ENCODE data around the gene MLN.

MLN gene

DNA sequence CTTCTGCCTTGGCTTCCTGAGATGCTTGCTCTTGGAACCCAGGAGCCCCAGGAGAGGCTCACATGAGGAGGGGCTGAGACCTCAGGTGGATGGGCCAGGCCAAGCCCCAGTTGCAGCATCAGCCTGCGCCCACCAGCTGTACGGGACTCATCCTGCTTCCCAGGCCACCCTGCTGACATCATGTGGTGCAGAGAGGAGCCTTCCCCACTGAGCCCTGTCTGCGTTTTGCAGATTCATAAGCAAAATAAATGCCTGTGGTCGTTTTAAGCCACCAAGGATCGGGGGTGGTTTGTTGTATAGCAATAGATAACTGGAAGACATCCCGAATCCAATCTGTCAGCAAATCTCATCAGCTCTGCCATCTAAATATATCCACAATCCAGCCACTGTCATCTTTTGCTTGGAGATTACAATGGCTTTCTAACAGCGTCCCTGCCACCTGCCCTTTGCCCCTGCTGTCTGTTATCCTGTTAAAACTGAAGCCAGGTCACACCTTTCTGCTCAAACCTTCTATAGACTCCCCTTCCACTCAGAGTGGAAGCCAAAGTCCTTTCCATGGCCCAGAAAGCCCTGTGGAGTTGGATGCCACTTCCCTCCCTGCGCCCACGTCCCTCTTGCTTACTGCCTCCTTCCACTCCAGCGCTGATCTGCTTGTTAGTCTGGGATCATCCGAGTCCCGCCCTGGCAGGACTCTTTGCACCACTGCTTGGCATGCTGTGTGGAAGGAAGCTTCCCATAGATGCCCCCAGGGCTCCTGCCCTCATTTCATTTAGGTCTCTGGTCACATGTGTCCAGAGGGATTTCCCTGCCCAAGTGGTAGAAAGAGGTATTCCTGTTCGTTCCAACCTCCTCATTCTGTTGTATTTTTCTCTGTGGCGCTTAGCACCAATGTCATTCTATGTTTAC, 24.0 kb upstream of the MLN start:
- TF ChIP-seq EZH2phosphoT487 (IDR thresholded peaks at IDR 0.05; ENCODE audit: low read length) (no peak), EZH2 (optimal IDR thresholded peaks at IDR 0.05; ENCODE audit: low read depth, low read length) (no peak), CTCF (IDR thresholded peaks at IDR 0.05; ENCODE audit: low read length) (no peak)
- no peaks in the 10 kb centered on the region for H3K9me2 ChIP-seq (replicated peaks; ENCODE audit: insufficient read depth, low read length)
- H3K27ac ChIP-seq (ENCODE audit: low read length) = no peak overlapping the region
- no peaks in the 10 kb centered on the region for H4K20me1 ChIP-seq (ENCODE audit: insufficient read depth, low read length)
- H3K9me3 ChIP-seq (replicated peaks; ENCODE audit: insufficient read depth, low read length) = no peaks in the 10 kb centered on the region
- H2AFZ ChIP-seq (ENCODE audit: low read length) = no peak overlapping the region
- no peaks in the 10 kb centered on the region for H3K79me2 ChIP-seq (ENCODE audit: low read length)
- no peaks in the 10 kb centered on the region for H3K4me1 ChIP-seq (ENCODE audit: low read length)
- H3K27me3 ChIP-seq (replicated peaks; ENCODE audit: insufficient read depth, low read length) = peaks cover 82% of the 10 kb centered on the region
- H3F3A ChIP-seq (ENCODE audit: insufficient read depth, low read length) = no peaks in the 10 kb centered on the region
- no peak overlapping the region for H3K9ac ChIP-seq (ENCODE audit: low read length)
- H3K36me3 ChIP-seq (replicated peaks; ENCODE audit: insufficient read depth, low read length) = no peaks in the 10 kb centered on the region
- no peak for DNase-seq
- H3K4me2 ChIP-seq (ENCODE audit: low read depth, low read length) = no peak overlapping the region
- H3K4me3 ChIP-seq (ENCODE audit: low read length) = no peak overlapping the region

- H3F3A ChIP-seq (ENCODE audit: insufficient read depth, low read length) = no peaks in the 10 kb centered on the region
- no peak overlapping the region for H3K9ac ChIP-seq (ENCODE audit: low read length)
- H3K79me2 ChIP-seq (ENCODE audit: low read length) = no peaks in the 10 kb centered on the region
- H3K27me3 ChIP-seq (replicated peaks; ENCODE audit: insufficient read depth, low read length) = peaks cover 92% of the 10 kb centered on the region
- H3K9me3 ChIP-seq (replicated peaks; ENCODE audit: insufficient read depth, low read length) = no peaks in the 10 kb centered on the region
- H3K4me2 ChIP-seq (ENCODE audit: low read depth, low read length) = no peak overlapping the region
- H3K9me2 ChIP-seq (replicated peaks; ENCODE audit: insufficient read depth, low read length) = no peaks in the 10 kb centered on the region
- no peak overlapping the region for H2AFZ ChIP-seq (ENCODE audit: low read length)
- no peaks in the 10 kb centered on the region for H4K20me1 ChIP-seq (ENCODE audit: insufficient read depth, low read length)
- DNase-seq = no peak
- no peak overlapping the region for H3K4me3 ChIP-seq (ENCODE audit: low read length)
- no peaks in the 10 kb centered on the region for H3K36me3 ChIP-seq (replicated peaks; ENCODE audit: insufficient read depth, low read length)
- no peaks in the 10 kb centered on the region for H3K4me1 ChIP-seq (ENCODE audit: low read length)
- TF ChIP-seq CTCF (IDR thresholded peaks at IDR 0.05; ENCODE audit: low read length) = no peak
- no peak for TF ChIP-seq EZH2phosphoT487 (IDR thresholded peaks at IDR 0.05; ENCODE audit: low read length)
- no peak for TF ChIP-seq EZH2 (optimal IDR thresholded peaks at IDR 0.05; ENCODE audit: low read depth, low read length)
- H3K27ac ChIP-seq (ENCODE audit: low read length) = no peak overlapping the region
Observed at GRCh38 chr6:33826537-33826936, 22.7 kb upstream of the MLN start.

- no peaks in the 10 kb centered on the region for H4K20me1 ChIP-seq (ENCODE audit: insufficient read depth, low read length)
- peaks cover 89% of the 10 kb centered on the region for H3K27me3 ChIP-seq (replicated peaks; ENCODE audit: insufficient read depth, low read length)
- H3K4me2 ChIP-seq (ENCODE audit: low read depth, low read length) = no peak overlapping the region
- H2AFZ ChIP-seq (ENCODE audit: low read length) = no peak overlapping the region
- H3K9me2 ChIP-seq (replicated peaks; ENCODE audit: insufficient read depth, low read length) = no peaks in the 10 kb centered on the region
- H3K36me3 ChIP-seq (replicated peaks; ENCODE audit: insufficient read depth, low read length) = no peaks in the 10 kb centered on the region
- TF ChIP-seq EZH2 (optimal IDR thresholded peaks at IDR 0.05; ENCODE audit: low read depth, low read length) (no peak), EZH2phosphoT487 (IDR thresholded peaks at IDR 0.05; ENCODE audit: low read length) (no peak), CTCF (IDR thresholded peaks at IDR 0.05; ENCODE audit: low read length) (no peak)
- H3K4me1 ChIP-seq (ENCODE audit: low read length) = no peaks in the 10 kb centered on the region
- no peaks in the 10 kb centered on the region for H3K9me3 ChIP-seq (replicated peaks; ENCODE audit: insufficient read depth, low read length)
- H3K79me2 ChIP-seq (ENCODE audit: low read length) = no peaks in the 10 kb centered on the region
- H3K9ac ChIP-seq (ENCODE audit: low read length) = no peak overlapping the region
- H3F3A ChIP-seq (ENCODE audit: insufficient read depth, low read length) = no peaks in the 10 kb centered on the region
- H3K27ac ChIP-seq (ENCODE audit: low read length) = no peak overlapping the region
- H3K4me3 ChIP-seq (ENCODE audit: low read length) = no peak overlapping the region
- no peak for DNase-seq
Observed at GRCh38 chr6:33824461-33825154, 20.8 kb upstream of the MLN start.
